ENCODE measurements around the gene PMEL. TPM values are rescaled to one million over a fixed set of nuclear protein-coding genes. Genes with fewer than 3 reads are reported as not detected.

Gene PMEL
- total RNA-seq, 1 experiment from 2014 or later: 1.2 TPM

DNA sequence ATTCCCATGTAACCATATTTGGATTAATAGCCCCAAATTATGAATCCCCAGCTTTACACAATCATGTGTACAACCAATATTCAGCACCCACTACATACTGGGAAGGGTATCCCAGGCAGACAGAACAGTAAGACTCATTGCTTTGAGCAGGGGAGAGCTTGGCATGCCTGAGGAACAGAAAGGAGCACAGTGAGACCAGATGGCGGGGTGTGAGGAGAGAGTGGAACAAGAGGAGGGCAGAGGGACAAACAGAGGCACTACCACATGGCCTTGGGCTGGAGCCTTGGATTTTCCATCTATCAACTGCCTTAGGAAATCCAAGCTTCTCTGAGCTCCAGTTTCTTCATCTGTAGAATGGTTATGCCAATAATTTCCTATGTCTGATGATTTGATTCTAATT, 31.1 kb downstream of the PMEL start:
- Histone ChIP-seq H3K9me3 (ENCODE audit: control insufficient read depth, insufficient read depth, low read depth, low read length) (no peaks in the 10 kb centered on the region), H3K36me3 (ENCODE audit: control insufficient read depth, insufficient read depth, low read length) (no peaks in the 10 kb centered on the region), H3K27me3 (ENCODE audit: control insufficient read depth, insufficient read depth, low read length) (peaks cover 14% of the 10 kb centered on the region; the same call in 1 of the 2 replicates), H3K27ac (ENCODE audit: low read length) (no peak overlapping the region), H3K4me1 (ENCODE audit: control insufficient read depth, insufficient read depth, low read length) (peaks cover 22% of the 10 kb centered on the region), H3K4me3 (ENCODE audit: low read depth in 2 of 2, low read length in 2 of 2) (no peak overlapping the region)
- ChIA-PET POLR2A (interaction anchor here (0.7 kb wide), 1 partner anchor 194 kb away, joined by 3 read pairs; no protein-coding TSS in a partner anchor), CTCF (no interaction called here)
- in situ Hi-C loops (cut with HindIII; ENCODE audit: low pct_unique_long_range_greater_than_20kb, low sequenced_read_pairs) (no loop called here), intact Hi-C loops (cut with micrococcal nuclease; ENCODE audit: unreplicated experiment) (no loop called here)
- TF ChIP-seq SIN3A (IDR thresholded peaks at IDR 0.05; ENCODE audit: borderline replicate concordance, insufficient read depth, low read depth, low read length) (no peak), TCF7L2 (IDR thresholded peaks at IDR 0.05; ENCODE audit: low read depth, low read length) (no peak), POLR2AphosphoS5 (IDR thresholded peaks at IDR 0.05; ENCODE audit: low read depth, low read length) (no peak)
- TF ChIP-seq, protein P1, sequence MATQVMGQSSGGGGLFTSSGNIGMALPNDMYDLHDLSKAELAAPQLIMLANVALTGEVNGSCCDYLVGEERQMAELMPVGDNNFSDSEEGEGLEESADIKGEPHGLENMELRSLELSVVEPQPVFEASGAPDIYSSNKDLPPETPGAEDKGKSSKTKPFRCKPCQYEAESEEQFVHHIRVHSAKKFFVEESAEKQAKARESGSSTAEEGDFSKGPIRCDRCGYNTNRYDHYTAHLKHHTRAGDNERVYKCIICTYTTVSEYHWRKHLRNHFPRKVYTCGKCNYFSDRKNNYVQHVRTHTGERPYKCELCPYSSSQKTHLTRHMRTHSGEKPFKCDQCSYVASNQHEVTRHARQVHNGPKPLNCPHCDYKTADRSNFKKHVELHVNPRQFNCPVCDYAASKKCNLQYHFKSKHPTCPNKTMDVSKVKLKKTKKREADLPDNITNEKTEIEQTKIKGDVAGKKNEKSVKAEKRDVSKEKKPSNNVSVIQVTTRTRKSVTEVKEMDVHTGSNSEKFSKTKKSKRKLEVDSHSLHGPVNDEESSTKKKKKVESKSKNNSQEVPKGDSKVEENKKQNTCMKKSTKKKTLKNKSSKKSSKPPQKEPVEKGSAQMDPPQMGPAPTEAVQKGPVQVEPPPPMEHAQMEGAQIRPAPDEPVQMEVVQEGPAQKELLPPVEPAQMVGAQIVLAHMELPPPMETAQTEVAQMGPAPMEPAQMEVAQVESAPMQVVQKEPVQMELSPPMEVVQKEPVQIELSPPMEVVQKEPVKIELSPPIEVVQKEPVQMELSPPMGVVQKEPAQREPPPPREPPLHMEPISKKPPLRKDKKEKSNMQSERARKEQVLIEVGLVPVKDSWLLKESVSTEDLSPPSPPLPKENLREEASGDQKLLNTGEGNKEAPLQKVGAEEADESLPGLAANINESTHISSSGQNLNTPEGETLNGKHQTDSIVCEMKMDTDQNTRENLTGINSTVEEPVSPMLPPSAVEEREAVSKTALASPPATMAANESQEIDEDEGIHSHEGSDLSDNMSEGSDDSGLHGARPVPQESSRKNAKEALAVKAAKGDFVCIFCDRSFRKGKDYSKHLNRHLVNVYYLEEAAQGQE (IDR thresholded peaks at IDR 0.05; ENCODE audit: insufficient read depth in 1 of 2, low read depth in 2 of 2, low read length in 1 of 2): no peak
- TF ChIP-seq, protein P2, sequence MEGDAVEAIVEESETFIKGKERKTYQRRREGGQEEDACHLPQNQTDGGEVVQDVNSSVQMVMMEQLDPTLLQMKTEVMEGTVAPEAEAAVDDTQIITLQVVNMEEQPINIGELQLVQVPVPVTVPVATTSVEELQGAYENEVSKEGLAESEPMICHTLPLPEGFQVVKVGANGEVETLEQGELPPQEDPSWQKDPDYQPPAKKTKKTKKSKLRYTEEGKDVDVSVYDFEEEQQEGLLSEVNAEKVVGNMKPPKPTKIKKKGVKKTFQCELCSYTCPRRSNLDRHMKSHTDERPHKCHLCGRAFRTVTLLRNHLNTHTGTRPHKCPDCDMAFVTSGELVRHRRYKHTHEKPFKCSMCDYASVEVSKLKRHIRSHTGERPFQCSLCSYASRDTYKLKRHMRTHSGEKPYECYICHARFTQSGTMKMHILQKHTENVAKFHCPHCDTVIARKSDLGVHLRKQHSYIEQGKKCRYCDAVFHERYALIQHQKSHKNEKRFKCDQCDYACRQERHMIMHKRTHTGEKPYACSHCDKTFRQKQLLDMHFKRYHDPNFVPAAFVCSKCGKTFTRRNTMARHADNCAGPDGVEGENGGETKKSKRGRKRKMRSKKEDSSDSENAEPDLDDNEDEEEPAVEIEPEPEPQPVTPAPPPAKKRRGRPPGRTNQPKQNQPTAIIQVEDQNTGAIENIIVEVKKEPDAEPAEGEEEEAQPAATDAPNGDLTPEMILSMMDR (IDR thresholded peaks at IDR 0.05): no peak
- no peak for ATAC-seq
- BruUV-seq (replicated peaks): no TSS peak
- no peak for DNase-seq (ENCODE audit: low read depth, low spot score)

DNA sequence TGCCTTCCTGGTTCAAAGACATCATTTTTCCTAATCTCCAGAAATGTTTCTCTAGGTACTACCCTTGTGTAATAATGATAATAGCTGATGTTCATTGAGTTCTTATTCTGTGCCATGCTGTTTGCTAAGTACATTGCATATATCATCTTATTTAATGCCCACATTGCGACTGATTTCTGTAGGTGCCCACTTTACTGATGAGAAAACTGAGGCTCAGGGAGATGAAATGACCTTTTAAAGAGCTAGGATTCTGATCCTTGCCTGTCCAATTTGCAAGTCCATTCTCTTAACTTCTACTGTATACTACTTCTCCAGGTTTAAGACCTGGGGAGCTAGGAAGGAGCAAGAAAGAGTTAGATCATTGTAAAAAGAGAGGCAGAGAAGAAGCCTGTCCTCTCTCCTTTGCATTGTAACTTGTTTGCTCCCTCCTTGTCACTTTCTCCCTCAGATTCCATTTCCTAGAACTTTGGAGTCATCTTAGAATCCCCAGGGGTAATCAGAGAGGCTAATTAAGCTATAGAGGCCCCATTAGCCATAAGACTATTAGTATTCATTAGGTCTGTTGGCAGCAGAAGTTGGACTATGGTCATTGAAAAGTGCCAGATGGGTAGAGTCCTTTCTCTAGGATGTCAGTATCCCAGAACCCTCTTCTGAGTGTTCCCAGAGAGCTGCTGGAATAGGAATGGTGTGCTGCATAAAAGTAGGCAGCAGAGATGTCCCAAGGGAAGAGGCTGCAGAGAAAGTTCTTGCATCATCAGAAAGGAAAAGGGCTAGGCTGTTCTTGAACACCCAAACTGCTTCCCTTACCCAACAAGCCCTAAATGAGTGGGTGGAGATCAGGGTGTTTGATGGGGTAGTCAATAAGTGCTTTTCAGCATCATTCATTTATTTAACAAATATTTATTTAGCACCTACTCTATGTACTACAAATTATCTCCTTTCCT, 31.8 kb downstream of the PMEL start:
- Histone ChIP-seq H3K4me3 (ENCODE audit: low read depth in 2 of 2, low read length in 2 of 2) (no peak overlapping the region), H3K27ac (ENCODE audit: low read length) (no peak overlapping the region), H3K27me3 (ENCODE audit: control insufficient read depth, insufficient read depth, low read length) (peaks cover 14% of the 10 kb centered on the region; the same call in 1 of the 2 replicates), H3K4me1 (ENCODE audit: control insufficient read depth, insufficient read depth, low read length) (peaks cover 28% of the 10 kb centered on the region), H3K36me3 (ENCODE audit: control insufficient read depth, insufficient read depth, low read length) (no peaks in the 10 kb centered on the region), H3K9me3 (ENCODE audit: control insufficient read depth, insufficient read depth, low read depth, low read length) (no peaks in the 10 kb centered on the region)
- POLR2A ChIA-PET: interaction anchor here (0.7 kb wide), 1 partner anchor 193 kb away, joined by 3 read pairs; no protein-coding TSS in a partner anchor
- CTCF ChIA-PET: interaction anchor here (0.6 kb wide), 1 partner anchor 124 kb away, joined by 4 read pairs; no protein-coding TSS in a partner anchor
- intact Hi-C loops (cut with micrococcal nuclease; ENCODE audit: unreplicated experiment): no loop called here
- ATAC-seq (no peak), DNase-seq (ENCODE audit: low read depth, low spot score) (no peak)
- TF ChIP-seq, protein P1 (IDR thresholded peaks at IDR 0.05; ENCODE audit: insufficient read depth in 1 of 2, low read depth in 2 of 2, low read length in 1 of 2): no peak
- TF ChIP-seq TCF7L2 (IDR thresholded peaks at IDR 0.05; ENCODE audit: low read depth, low read length): no peak
- no peak for TF ChIP-seq POLR2AphosphoS5 (IDR thresholded peaks at IDR 0.05; ENCODE audit: low read depth, low read length)
- no peak for TF ChIP-seq SIN3A (IDR thresholded peaks at IDR 0.05; ENCODE audit: borderline replicate concordance, insufficient read depth, low read depth, low read length)
- TF ChIP-seq, protein P2 (IDR thresholded peaks at IDR 0.05): no peak
- in situ Hi-C loops (cut with HindIII; ENCODE audit: low pct_unique_long_range_greater_than_20kb, low sequenced_read_pairs): no loop called here
- no TSS peak for BruUV-seq (replicated peaks)
